HG02642 (cell line): ENCODE results near the gene TMEM91.

Source experiments
- ATAC-seq: cut with Tn5 transposase; IDR thresholded peaks from one replicate; pipeline ENCODE4 v1.9.1; 2021; ENCODE audit warnings: mild to moderate bottlenecking; ENCODE audit not compliant: unreplicated experiment, poor library complexity

The TMEM91 gene

DNA sequence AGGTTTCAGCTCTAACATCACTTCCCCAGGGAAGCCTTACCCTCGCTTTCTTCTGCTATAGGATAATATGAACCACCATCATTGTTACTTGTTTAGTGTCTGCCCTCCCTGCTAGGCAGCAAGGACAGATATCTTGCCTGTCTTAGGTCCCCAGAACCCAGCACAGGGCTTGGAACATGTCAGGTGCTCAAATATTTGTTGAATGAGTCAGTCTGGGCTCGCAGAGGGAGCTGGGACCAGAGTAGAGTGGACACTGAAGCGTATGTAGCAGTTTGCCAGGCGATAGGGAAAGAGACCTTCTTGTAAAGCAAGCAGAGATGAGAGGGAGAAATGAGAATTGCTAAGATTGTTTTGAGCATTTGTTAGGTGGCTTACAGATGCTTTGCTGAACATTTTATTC lies 33.0 kb downstream of the TMEM91 start:
- ATAC-seq, result no peak

DNA sequence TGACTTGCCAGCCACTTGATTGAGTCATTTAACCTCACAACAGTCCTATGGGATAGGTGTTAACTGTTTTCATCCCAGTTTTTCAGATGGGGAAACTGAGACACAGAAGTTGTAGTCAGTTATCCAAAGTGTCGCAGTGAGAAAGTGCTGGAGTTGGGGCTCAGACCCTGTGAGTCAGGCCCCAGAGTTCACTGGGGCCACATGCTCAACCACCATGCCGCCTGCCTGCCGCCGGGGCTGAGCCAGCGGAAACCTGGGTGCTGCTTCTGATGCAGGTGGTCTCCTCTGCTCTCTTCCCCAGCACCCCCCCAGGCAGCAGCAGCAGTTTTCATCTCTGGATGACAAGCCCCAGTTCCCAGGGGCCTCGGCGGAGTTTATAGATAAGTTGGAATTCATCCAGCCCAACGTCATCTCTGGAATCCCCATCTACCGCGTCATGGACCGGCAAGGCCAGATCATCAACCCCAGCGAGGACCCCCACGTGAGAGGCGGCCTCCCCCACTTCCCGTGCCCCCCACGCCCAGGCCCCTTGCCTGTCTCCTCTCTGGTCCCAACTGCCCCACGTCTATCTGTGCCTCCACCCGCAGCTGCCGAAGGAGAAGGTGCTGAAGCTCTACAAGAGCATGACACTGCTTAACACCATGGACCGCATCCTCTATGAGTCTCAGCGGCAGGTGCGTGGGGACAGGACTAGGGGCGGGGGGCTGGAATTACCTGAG lies 34.2 kb downstream of the TMEM91 start:
- ATAC-seq, result no peak

DNA sequence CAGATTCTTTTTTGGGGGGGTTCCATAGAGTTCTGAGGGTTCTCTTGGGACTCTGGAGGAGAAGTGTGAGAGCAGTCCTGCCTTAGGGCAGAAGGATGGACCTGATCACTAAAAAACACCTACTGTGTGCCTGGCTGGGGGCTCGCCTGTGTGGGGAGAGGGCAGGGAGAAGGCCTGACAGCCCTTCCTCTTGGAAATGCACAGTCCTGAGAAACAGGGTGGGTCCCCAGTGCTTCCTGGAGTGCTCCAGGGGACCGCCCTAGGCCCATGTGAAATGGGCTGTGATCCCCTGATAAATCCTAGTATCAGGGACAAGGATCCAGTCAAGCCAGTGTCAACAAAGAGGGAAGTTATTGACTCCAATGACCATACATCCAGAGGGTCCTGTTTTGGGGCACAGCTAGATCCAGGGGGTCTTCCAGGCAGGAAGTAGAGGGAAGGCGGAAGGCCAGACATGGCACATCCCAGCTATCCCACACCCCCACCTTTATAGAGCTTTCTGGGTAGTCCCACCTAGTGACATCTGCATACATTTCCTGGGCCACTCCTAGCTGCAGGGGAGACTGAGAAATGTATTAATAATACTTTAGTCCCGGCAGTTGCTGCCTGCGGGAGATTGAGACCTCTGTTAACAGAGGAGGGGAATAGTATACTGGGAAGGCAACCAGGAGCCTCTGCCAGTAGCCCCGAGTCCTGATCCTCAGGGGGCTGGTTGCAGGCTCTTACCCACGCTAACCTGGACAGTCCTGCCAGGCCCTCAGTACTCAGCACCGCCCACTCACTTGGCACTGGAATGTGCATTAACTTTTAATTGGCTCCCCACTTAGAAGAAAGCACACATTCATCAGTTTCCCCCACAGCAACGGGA lies 35.0 kb downstream of the TMEM91 start:
- ATAC-seq, result no peak

DNA sequence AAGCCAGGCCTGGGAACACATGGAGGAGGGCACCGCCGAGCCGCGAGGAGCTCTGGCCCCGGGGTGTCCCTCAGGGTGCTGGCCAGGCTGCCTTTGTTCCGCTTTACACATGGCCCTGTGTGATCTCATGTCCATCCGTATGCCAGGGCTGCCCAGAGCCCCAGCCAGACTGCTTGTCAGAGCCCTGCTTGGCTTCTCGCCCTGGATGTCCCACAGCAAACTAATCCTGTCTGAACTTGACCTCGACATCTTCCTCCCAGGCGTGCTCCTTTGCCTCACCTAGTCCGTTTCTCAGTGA lies 35.6 kb downstream of the TMEM91 start:
- ATAC-seq, result no peak

DNA sequence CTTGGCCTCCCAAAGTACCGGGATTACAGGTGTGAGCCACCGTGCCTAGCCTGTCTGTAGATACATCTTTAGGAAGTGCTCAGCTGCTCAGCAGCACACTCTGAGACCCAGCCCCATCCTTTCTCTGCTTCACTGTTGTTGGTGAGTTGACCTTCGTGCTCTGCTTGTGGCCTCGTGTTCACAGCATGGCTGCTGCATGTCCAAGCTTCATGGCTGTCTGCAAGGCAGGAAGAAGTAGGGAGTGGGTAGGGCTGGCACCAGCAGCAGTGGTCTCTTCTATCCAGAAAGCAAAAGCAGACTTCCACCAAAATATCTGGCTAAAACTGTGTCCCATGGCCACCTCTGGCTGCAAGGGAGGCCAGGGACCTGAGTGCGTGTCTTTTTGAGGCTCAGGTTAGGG lies 36.6 kb downstream of the TMEM91 start:
- no peak for ATAC-seq

DNA sequence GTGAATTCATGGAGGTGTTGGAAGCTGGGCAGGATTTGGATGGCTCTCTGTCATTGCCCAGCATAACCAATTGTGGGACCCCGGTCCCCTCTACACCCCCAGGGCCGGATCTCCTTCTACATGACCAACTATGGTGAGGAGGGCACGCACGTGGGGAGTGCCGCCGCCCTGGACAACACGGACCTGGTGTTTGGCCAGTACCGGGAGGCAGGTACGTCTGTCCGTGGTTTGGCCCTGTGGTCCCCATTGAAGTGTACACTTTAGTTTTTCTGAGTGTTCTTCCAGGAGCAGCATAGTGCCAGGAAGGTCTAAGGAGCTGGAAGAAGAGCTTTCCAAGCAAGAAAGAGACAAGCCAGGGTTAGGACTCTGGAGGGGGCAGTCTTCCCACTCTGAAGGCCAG lies 37.6 kb downstream of the TMEM91 start:
- no peak for ATAC-seq

DNA sequence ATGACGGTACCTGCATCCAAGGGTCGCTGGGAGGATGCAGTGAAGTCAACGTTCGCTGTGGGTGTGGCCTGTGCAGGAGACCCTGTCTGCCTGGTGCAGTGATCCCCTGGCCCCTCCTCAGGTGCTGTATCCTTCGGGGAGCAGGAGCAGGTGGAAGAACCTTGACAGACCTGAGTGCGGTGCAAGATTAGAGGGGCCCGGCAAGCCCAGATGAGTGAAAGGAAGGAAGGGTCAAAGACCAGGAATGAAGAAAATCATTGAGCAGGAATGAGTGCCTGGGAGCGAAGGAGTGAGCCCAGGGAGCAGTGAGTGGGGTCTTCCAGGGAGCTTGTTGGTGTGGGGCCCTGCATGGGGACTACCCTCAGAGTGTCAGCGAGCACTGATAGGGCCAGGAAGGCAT lies 38.1 kb downstream of the TMEM91 start:
- no peak for ATAC-seq

DNA sequence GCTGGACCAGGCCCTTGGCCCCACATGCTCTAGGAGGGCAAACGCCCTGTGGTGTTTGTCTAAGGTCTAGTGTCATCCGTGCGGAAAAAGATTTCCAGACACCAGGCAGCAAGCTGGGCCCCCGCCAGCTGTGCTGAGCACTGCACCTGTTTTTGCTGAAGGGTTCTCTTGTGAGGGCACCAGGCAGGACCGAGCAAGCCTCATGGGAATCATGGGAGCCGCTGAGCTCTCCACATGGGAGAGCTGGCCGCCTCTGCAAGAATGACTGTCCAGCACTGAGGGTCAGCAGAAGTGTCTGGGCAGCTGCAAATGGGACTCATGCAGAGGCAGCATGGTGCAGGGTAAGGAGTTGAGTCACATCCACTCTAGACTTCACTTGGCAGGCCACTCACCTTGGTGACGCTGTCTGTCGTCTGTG lies 38.8 kb downstream of the TMEM91 start:
- ATAC-seq, result no peak

DNA sequence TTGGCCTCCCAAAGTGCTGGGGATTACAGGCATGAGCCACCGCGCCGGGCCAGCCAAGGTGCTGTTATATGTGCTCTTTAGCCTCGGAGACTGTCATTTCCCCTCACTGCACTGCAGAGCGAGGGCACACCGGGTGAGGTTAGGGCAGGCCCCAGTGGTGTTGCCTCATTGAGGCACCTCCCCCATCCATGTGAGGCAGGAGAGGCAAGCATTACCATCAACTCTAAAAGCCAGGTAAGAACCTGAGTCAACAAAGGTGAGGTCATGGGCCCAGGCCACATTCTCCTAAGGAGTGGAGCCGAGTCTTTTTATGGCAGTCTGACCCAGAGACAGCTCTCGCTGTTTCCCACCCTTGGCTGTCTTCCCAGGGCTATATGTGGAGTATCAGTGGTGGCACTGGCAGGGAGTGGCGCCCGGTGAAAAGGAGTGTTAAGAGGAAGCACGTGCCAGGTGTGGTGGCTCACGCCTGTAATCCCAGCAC lies 39.9 kb downstream of the TMEM91 start:
- no peak for ATAC-seq

DNA sequence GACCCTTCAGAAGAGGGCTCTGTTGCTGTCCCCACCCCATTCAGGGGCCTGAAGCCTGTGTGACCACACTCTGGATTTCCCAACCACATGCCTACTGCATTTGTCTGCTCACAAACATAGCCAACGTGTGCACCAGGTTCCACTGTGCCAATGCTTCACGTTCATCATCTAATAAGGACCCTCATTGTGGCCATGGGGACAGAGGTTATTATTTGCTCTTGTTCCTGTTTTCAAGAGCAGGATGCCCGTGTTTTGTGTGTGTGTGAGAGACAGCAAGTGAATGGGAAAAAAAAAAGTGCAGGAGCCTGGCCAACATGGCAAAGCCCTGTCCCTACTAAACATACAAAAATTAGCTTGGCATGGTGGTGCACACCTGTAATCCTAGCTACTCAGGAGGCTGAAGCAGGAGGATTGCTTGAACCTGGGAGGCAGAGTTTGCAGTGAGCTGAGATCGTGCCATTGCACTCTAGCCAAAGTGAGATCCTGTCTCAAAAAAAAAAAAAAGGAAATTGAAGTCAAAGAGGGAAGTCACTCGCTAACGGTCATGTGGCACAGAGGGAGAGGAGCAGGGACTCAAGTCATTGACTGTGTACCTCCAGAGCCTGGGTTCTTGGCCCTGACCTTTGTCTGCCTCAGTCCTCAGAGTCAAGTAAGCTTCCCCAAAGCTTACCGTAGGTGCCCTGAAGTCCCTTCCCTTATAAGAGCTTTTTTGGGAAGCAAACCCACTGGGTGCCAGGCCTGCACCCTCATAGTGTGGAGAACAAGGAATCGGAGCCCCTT lies 44.0 kb downstream of the TMEM91 start:
- no peak for ATAC-seq

DNA sequence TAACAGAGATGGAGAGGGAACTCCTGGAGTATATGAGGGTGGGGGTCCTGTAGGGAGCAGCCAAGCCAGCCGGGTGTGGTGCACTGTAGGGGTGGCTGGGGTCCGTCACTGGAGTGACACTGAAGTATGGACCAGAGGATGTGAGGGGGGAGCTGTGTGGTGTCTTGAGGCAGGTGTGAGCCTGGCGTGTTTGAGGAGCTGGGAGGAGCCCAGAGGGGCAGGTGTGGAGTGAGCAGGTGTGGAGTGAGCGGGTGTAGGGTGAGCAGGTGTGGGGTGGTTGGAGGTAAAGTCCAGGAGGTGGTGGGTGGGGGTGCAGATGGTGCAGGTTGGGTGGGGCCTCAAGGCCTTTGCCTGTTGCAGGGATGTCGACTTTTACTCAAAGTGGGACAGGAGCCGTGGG lies 45.0 kb downstream of the TMEM91 start:
- ATAC-seq, result no peak

DNA sequence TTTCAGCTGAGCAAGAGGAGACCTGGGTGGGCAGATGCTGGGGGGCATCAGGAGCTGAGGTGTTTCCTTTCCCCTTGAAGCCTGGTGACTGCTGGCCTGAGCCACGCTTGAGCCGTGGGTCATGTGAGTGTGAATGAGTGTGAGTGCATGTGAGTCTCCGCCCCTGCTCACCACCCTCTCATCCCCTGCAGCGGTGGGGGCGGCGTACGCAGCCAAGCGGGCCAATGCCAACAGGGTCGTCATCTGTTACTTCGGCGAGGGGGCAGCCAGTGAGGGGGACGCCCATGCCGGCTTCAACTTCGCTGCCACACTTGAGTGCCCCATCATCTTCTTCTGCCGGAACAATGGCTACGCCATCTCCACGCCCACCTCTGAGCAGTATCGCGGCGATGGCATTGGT lies 45.6 kb downstream of the TMEM91 start:
- ATAC-seq, result no peak

DNA sequence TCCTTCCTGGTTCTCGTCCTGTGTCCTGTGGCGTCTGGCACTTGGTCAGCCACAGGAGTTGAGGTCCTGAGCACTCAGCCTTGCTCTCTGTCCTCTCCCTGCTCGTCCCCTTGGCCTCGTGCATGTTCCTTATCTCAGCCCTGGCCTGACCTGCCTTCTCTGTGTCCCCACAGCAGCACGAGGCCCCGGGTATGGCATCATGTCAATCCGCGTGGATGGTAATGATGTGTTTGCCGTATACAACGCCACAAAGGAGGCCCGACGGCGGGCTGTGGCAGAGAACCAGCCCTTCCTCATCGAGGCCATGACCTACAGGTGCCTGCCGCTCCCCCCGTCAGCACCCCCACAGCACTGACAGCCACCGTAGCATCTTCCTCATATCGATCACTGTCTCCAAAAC lies 46.1 kb downstream of the TMEM91 start:
- no peak for ATAC-seq

DNA sequence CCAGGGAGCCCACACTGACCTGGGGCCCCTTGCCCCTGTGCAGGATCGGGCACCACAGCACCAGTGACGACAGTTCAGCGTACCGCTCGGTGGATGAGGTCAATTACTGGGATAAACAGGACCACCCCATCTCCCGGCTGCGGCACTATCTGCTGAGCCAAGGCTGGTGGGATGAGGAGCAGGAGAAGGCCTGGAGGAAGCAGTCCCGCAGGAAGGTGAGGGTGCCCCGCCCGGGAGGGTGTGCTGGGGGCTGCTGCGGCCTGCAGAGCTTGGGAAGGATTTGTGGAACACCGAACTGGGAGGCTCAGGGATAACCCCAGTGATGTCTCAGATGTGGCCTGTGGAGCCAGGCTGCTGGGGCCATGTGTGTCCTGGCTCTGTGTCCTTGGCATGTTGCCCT lies 46.6 kb downstream of the TMEM91 start:
- ATAC-seq, result no peak

DNA sequence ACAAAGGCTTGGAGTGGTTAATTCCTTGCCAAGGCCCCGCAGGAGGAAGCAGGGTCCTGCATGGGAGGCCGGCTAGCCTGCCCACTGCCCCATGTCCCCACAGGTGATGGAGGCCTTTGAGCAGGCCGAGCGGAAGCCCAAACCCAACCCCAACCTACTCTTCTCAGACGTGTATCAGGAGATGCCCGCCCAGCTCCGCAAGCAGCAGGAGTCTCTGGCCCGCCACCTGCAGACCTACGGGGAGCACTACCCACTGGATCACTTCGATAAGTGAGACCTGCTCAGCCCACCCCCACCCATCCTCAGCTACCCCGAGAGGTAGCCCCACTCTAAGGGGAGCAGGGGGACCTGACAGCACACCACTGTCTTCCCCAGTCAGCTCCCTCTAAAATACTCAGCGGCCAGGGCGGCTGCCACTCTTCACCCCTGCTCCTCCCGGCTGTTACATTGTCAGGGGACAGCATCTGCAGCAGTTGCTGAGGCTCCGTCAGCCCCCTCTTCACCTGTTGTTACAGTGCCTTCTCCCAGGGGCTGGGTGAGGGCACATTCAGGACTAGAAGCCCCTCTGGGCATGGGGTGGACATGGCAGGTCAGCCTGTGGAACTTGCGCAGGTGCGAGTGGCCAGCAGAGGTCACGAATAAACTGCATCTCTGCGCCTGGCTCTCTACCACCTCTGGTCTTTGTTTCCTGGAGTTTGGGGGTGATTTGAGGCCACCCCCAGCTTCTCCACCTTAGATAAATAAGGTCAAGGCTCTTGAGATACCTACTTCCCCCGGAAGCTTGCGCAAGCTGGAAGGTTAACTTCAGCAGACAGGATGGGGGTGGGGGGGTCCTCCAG lies 48.2 kb downstream of the TMEM91 start:
- no peak for ATAC-seq

DNA sequence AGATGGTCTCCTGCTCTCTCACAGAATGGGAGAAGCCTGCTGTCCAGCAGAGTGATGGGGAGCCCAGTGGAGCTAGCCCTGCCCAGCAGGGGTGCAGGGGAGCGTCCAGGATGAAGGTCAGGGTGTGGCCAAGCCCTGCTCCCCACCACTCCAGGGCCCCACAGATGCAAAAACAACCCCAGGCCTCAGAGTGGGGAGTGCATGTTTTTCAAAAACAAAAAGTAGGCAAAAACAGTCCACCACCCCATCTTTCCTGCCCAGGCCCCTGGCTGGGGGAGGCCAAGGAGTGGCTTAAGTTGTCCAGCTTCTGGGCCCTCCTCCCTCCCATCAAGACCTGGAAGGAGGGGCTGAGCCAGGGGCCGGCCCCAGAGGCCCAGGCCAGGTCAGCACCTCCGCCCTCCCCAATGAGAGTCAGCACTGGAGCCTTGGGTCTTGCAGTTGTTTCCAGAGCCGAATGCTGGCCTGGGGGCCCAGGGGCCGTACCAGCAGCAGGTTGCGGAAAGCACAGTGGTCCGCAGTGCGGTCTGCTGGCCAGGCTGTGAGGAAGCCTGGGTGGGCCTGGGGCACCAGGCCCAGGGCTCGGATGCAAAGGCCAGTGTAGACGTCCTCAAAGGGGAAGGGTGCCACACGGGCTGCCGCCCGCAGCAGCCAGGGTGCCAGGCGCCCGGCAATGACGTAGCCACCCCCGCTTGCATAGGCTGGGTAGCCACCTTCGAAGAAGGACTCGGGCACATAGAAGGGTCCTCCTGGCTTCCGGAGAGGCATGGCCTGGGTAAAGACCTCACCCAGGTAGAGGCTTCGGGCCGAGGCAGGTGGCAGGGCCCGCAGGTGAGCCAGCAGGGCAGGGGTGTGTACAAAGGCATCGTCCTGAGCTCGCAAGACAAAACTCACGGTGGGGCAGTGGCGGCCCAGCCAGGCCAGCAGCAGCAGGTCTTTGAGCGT lies 49.1 kb downstream of the TMEM91 start:
- ATAC-seq, result no peak

DNA sequence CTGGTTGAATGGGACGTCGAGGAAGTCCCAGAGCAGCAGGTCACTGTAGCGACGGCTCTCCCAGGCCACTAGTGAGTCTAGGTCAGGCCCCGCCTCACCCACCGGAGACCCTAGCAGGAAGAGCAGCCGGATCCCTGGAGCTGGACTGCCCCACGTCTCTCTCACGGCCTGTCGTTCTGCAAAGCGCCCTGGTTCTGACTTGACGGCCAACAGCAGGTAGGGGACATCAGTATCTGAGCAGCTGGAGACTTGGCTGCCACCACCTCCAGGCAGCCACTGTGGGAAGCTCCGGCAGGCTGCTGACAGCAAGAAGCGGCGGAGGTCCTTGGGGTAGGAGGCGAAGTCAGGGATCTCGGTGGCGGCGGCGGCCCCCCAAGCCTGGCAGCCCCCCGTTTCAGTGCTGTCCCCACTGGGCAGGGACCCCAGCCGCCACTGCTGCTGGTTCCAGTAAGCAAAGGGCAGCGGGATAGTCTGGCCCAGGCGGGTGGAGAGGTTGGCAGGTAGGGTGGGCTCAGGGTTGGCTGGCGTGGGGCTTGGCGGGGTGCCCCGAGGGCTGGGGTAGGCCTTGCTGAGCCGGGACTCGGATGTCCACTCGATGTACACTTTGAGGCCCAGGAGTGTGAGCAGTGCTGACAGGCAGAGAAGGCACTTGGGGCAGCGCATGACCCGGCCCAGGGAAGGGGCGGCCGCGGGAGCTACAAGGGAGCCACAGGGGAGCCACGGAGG lies 49.9 kb downstream of the TMEM91 start:
- ATAC-seq, result no peak

DNA sequence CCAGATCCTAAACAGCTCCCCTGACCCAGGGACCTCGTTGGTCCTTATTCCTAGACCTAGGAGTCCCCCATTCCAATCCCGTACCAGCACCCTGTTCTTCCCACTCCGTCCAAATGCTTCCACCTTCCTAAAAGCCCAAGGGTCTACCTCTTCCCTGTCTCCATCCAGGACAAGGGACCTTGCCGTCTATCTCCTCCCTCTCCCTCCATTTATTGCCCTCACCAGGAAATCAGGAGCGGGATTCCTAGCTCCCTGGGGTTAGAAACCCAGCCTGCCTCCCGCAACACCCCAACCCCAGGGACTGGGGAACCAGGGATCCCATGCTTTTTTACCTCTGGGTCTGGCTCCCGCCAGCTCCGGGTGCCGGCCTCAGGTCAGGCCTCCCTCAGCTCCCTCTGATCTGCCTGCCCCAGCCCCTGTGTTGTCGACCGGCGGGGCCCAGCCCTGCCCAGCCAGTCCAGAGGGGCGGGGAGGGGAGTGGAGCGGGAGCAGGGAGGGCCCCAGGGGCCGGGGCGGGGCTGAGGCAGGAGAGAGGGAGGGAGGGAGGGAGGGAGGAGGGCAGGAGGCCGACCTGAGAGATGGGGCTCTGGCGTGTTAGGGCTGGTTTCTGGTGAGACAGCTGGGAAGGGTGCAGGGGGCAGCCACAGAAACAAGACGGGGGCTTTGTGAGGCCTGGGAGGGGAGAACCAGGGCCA lies 50.8 kb downstream of the TMEM91 start, which contains the start of gene B3GNT8:
B3GNT8 (minus strand) TSS at position 423 of the 695 bp plus-strand sequence. CDS start 596 bp downstream, outside the sequence.
- no peak for ATAC-seq
